Suprapubic skin (tissue), 4 donors: ENCODE results near the gene RPL10. TPM values are rescaled to one million over a fixed set of nuclear protein-coding genes. Genes with fewer than 3 reads are reported as not detected.
"Not testable (repeated sequence)": the region's sequence is repeated elsewhere in the genome, so short reads cannot be mapped to it uniquely, and the experiment has no call there.

Experiments used
- DNase-seq, 2 donors: peaks; one replicate each; pipeline ENCODE4 v3.0.0-alpha.2; 2019; ENCODE audit warnings: low spot score in 2 of 2
- H3K27ac ChIP-seq: fragments of 200-600 bp; sonication (generic); one replicate; pipeline ENCODE4 v1.5.1; 2019
- H3K27me3 ChIP-seq: fragments of 200-600 bp; sonication (generic); one replicate; pipeline ENCODE4 v1.5.1; 2019
- H3K36me3 ChIP-seq: fragments of 200-600 bp; sonication (generic); one replicate; pipeline ENCODE4 v1.5.1; 2019
- H3K4me1 ChIP-seq: fragments of 200-600 bp; sonication (generic); one replicate; pipeline ENCODE4 v1.5.1; 2019
- H3K4me3 ChIP-seq: fragments of 200-600 bp; sonication (generic); one replicate; pipeline ENCODE4 v1.5.1; 2019; ENCODE audit warnings: mild to moderate bottlenecking
- H3K9me3 ChIP-seq: fragments of 200-600 bp; sonication (generic); one replicate; pipeline ENCODE4 v1.5.1; 2019
- EP300 ChIP-seq: sonication (generic); formaldehyde crosslinking; IDR thresholded peaks from one replicate; pipeline ENCODE4 v1.6.1; 2017; ENCODE audit warnings: antibody characterized with exemption
- POLR2A ChIP-seq, 2 donors: fragments of 450-650 bp; IDR thresholded peaks; one replicate each; pipeline ENCODE4 v1.6.1; 2017; ENCODE audit warnings: antibody characterized with exemption in 2 of 2, mild to moderate bottlenecking in 2 of 2, moderate library complexity in 2 of 2
- POLR2AphosphoS5 ChIP-seq, 3 donors: sonication (generic); formaldehyde crosslinking; IDR thresholded peaks; one replicate each; pipeline ENCODE4 v1.6.1; 2017; ENCODE audit warnings: antibody characterized with exemption in 3 of 3
- WGBS: methylation state at CpG from one replicate; pipeline ENCODE4 v1.1.5; 2018; 5-methylcytosine and 5-hydroxymethylcytosine counted together
- total RNA-seq, 4 donors: library from RNA; depleted of rRNA; stranded (reverse); fragments of >200 nt; gene quantifications; one replicate each; pipeline ENCODE4 v1.1.0, GENCODE V29; 2016
- TF ChIP-seq, protein P1 (sequence below), 2 donors: fragments of 200-600 bp in 1 of 2; fragments of 450-650 bp in 1 of 2; sonication (generic) in 1 of 2; IDR thresholded peaks; one replicate each; pipeline ENCODE4 v1.5.1; 2016 to 2019; ENCODE audit warnings: antibody characterized with exemption in 2 of 2, mild to moderate bottlenecking in 1 of 2, moderate library complexity in 1 of 2

Gene RPL10
- total RNA-seq, 4 donors from 2014 or later = 3,684 to 7,390 (median 6,600) TPM

DNA sequence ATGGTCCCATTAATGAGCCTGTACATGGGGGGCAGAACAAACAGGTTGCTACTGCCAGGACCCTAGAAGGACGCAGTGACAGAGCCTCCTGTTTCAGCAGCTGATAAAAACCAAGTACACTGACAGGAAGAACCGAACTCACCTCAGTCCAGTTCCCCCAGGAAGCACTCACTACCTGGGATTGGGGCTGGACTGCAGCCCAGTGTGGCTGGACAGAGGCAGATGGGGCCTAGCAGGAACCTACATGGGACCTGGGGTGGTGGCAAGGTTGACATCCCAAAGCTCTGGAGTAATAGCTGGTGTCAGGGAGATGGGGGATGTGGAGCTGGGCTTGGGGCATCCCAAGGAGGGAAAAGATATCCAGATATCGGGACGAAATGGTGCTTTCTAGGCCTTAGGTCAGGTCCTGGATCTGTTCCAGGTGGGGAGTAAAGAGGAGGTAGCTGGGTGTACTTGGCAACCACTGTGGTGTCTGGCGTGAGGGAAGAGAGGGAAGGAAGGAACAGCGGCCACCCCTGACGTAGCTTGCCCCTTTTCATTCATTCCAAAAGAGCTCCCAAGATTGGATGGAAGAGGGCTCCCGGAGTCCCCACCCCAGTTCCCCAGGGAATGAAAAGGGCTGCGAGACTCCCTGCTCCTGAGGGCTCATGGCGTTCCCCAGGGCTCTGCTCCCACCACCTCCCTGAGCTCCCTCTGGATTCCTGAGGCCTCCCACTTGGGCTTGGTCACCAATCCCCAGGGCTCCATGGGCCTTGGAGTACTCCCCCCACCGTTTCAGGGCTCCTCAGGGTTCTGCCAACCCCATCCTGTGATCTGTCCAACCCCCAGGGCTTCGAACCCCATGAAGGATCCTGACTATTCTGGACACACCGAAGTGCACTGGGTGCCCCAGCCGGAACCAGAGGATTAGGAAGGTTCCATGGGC lies 14.6 kb upstream of the RPL10 start:
- Histone ChIP-seq H3K9me3 (no peaks in the 10 kb centered on the region), H3K27ac (no peak overlapping the region), H3K4me3 (no peak overlapping the region), H3K36me3 (no peaks in the 10 kb centered on the region), H3K27me3 (no peaks in the 10 kb centered on the region), H3K4me1 (peaks cover 11% of the 10 kb centered on the region)
- TF ChIP-seq POLR2AphosphoS5 (IDR thresholded peaks at IDR 0.05) (no peak), EP300 (no peak)
- WGBS = 76% methylated on average over 12 of the region's 14 CpGs
- peak in 1 of 2 donors; percentile 57 for DNase-seq

GRCh38 chrX:154384284-154384892 lies 13.8 kb upstream of the RPL10 start:
- Histone ChIP-seq H3K9me3 (no peaks in the 10 kb centered on the region), H3K36me3 (no peaks in the 10 kb centered on the region), H3K27me3 (no peaks in the 10 kb centered on the region), H3K4me1 (peaks cover 11% of the 10 kb centered on the region), H3K27ac (no peak overlapping the region), H3K4me3 (no peak overlapping the region)
- DNase-seq = peak in 1 of 2 donors; percentile 57
- TF ChIP-seq, protein P1, sequence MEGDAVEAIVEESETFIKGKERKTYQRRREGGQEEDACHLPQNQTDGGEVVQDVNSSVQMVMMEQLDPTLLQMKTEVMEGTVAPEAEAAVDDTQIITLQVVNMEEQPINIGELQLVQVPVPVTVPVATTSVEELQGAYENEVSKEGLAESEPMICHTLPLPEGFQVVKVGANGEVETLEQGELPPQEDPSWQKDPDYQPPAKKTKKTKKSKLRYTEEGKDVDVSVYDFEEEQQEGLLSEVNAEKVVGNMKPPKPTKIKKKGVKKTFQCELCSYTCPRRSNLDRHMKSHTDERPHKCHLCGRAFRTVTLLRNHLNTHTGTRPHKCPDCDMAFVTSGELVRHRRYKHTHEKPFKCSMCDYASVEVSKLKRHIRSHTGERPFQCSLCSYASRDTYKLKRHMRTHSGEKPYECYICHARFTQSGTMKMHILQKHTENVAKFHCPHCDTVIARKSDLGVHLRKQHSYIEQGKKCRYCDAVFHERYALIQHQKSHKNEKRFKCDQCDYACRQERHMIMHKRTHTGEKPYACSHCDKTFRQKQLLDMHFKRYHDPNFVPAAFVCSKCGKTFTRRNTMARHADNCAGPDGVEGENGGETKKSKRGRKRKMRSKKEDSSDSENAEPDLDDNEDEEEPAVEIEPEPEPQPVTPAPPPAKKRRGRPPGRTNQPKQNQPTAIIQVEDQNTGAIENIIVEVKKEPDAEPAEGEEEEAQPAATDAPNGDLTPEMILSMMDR (IDR thresholded peaks at IDR 0.05) = no peak
- TF ChIP-seq EP300 = no peak
- WGBS = 80% methylated on average over 7 of the region's 8 CpGs

GRCh38 chrX:154388094-154388493 lies 10.1 kb upstream of the RPL10 start:
- DNase-seq, H3K27me3 ChIP-seq, H3K36me3 ChIP-seq, H3K4me1 ChIP-seq, H3K4me3 ChIP-seq, H3K27ac ChIP-seq, H3K9me3 ChIP-seq: not testable (repeated sequence)
- WGBS = no CpG with 5 or more reads among the region's 20 CpGs

GRCh38 chrX:154388649-154389048 lies 9.5 kb upstream of the RPL10 start:
- WGBS = no CpG with 5 or more reads among the region's 16 CpGs
- H3K4me3 ChIP-seq, H3K9me3 ChIP-seq, H3K27ac ChIP-seq, H3K36me3 ChIP-seq, H3K27me3 ChIP-seq, H3K4me1 ChIP-seq, DNase-seq: not testable (repeated sequence)

GRCh38 chrX:154389812-154390747 lies 8.1 kb upstream of the RPL10 start:
- H3K9me3 ChIP-seq = not testable (repeated sequence)
- H3K4me3 ChIP-seq = peak overlapping the region; percentile 29
- WGBS = no CpG with 5 or more reads among the region's 121 CpGs

GRCh38 chrX:154396363-154396762 lies 1.8 kb upstream of the RPL10 start:
- not testable (repeated sequence) for H3K9me3 ChIP-seq, DNase-seq, H3K4me3 ChIP-seq, H3K27me3 ChIP-seq, H3K36me3 ChIP-seq, H3K27ac ChIP-seq
- H3K4me1 ChIP-seq = peaks cover 28% of the 10 kb centered on the region
- WGBS = 92% methylated on average over 17 of the region's 17 CpGs

More at GRCh38 chrX:154389812-154390747, 8.1 kb upstream of the RPL10 start:
- not testable (repeated sequence) for DNase-seq, H3K4me1 ChIP-seq, H3K27me3 ChIP-seq, H3K27ac ChIP-seq, H3K36me3 ChIP-seq

DNA sequence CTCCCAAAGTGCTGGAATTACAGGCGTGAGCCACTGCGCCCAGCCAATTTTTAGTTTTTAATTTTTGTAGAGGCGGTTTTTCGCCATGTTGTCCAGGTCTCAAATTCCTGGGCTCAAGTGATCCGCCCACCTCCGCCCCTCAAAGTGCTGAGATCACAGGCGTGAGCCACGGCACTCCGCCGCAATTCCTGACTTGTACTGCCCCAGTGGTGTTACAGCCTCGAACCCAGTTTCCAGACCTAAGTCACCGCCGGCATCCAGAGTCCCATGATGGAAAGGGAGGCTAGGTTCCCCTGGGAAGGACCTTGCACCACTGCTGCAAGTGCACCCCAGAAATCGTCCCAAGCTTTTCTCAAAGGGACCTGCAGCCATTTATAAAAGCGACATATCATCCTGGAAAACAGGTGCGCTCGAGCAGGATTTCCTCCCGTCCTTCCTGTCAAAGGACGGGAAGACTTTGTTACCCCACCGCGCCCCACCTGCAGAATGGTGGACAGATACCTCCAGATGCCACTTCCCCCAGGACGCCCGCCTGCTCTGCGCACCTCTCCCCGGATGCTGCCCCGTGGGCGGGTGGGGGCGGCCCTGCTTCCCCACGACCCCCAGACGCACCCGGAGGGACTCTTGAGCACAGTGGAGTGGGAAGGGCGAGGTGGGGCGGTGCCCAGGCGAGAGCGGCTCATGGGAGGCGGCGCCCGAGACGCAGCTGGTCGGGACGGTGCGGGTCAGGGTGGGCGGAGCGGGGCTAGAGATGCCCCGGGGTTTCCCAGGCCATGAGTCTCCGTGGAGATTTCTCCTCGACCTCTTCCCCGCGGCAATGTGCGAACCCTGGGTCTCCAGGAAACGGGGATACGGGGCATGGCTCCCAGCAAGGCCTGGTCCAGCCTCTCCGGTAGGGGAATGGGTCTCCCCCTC lies 947 bp upstream of the RPL10 start:
- 70% methylated on average over 29 of the region's 53 CpGs for WGBS
- no peaks in the 10 kb centered on the region for H3K27me3 ChIP-seq
- no peak for TF ChIP-seq POLR2A (IDR thresholded peaks at IDR 0.05)
- TF ChIP-seq, protein P1 (IDR thresholded peaks at IDR 0.05) = no peak
- no peak for TF ChIP-seq EP300
- no peak for TF ChIP-seq POLR2AphosphoS5 (IDR thresholded peaks at IDR 0.05)
- no peaks in the 10 kb centered on the region for H3K9me3 ChIP-seq
- peak overlapping the region; percentile 70 for H3K4me3 ChIP-seq
- peak; percentile 85 to 87 for DNase-seq
- H3K4me1 ChIP-seq = peaks cover 30% of the 10 kb centered on the region
- H3K36me3 ChIP-seq = peaks cover 8% of the 10 kb centered on the region
- peak overlapping the region; percentile 98 for H3K27ac ChIP-seq
